Putamen (tissue), 1 donor: ENCODE measurements around the gene FBN3.

ENCODE experiments used
- DNase-seq: peaks from one replicate; pipeline ENCODE4 v3.0.0-alpha.2; 2016; ENCODE audit warnings: low spot score

Gene FBN3

DNA sequence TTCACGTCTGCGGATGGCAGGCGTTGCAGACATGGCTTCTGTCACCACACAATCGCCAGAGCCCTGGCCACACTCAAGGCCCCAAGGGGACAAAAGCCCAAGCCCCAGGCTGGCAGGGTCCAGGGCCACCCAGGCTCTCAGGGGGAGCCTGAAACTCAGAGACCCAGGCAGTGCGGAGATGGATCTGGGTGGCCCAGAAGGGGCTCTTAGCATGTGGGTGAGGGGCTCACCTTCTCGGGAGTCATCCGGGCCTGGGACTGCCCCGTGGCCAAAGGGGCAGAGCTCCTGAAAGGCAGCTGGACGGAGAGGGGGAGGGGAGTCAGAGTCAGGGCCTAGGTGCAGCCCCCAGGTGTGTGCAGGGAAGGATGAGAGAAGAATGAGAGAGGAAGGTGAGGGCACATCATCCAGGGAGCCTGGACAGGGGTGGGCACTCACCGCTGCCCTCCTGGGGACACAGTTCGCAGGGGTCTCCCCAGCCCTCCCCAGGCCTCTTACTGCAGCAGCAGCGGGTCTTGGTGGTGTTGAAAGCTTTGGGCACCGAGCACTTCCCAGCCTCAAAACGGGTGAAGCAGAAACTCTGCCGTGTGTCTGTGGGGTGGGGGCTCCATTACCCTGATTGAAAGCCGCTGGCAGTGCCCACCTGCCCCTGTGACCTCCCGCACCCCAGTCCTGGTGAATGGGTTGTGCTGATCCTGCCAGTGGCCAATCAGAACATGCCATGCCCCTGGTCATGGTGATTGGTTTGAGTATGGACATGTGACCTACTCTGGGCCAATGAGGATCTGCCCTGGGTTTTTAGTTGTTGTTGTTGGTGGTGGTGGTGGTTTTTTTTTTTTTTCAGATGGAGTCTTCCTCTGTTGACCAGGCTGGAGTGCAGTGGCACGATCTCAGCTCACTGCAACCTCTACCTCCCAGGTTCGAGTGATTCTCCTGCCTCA lies 59.5 kb downstream of the FBN3 start:
- DNase-seq, result no peak

DNA sequence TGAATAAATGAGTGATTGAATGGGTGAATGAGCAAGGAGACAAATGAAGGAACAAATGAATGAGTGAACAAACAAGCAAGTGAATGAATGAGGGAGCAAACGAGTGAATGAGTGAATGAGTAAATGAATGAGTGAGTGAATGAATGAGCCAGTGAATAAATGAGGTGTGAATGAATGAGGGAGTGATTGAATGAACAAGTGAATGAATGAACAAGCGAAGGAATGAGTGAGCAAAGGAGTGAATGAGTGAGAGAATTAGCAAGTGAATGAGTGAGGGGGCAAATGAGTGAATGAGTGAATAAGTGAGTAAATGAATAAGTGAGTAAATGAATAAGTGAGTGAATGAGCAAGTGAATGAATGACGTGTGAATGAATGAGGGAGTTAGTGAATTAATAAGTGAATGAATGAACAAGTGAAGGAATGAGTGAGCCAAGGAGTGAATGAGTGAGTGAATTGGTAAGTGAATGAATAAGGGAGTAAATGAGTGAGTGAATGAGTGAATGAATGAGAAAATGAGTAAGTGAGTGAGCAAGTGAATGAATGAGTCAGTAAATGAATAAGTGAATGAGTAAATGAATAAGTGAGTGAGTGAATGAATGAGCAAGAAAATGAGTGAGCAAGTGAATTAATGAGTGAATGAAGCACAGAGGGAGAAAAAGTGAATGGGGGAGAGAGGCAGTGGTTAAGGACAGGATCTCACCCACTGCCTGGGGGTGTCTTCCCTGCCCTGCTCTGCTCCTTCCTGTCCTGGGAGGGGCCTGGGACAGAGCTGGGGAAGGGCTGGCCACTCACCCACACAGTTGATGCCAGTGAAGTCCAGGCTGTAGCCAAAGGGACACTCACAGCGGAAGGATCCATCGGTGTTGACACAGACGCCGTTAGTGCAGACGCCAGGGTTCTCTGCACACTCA lies 60.4 kb downstream of the FBN3 start:
- DNase-seq, result no peak

DNA sequence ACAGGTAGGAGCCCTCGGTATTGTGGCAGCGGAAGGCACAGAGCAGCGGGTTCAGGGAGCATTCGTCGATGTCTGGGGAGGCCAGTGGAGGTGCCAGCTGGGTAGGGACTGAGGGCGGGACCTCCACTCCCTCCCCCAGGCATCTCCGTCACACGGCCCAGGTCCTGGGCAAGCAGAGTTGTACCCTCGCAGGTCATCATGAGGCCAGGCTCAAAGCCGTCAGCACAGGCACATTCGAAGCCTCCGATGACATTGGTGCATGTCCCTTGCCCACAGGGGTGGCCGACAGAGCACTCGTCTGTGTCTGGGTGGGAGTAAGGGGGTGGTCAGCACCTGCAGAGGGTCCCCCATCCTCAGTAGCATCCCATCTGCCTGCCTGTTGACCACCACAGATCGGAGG lies 61.5 kb downstream of the FBN3 start:
- no peak for DNase-seq

DNA sequence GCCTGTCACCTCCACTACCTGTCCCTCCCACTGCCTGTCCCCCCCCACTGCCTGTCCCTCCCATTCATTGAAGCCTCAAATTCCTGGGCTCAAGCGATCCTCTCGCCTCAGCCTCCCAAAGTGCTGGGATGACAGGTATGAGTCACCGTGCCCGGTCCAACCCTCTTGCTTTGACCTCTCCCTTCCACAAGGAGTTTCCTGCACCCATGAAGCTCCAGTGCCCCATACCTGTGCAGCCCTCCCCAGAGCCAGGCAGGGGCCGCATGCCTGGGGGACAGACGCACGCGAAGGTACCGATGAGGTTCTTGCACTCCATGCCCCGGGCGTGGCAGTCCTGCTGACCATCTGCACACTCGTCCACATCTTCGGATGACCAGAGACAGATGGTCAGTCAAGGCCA lies 62.5 kb downstream of the FBN3 start:
- no peak for DNase-seq

DNA sequence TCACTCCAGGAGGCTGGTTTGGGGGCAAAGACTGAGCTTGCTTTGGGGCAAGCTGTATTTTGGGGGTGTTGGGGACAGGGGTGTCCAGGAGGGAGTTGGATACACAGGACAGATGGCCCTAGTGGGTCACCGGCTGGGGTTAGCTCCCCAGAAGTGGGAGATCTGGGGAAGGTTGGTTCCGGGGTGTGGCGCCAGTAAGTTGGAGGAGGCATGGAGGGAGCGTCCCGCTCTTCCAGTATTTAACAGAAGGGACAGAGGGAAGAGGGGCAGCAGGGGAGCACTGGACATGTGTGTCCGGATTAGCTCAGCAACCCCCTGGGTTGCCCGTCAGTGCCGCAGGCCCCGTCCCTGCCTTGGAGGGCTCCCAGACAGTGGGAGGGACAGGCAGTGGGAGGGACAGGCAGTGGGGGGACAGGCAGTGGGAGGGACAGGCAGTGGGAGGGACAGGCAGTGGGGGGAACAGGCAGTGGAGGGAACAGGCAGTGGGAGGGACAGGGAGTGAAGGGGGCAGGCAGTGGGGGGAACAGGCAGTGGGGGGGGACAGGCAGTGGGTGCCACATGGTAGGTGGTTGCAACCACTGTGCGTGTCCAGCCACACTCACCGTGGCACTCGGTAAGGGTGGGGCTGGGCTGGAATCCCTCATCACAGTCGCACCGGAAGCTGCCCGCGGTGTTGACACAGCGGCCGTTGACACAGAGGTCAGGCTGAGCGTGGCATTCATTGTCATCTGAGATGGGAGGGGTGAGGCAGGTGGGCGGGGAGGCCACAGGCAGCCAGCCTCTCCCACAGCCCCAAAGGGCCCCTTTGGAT lies 63.6 kb downstream of the FBN3 start:
- DNase-seq, result no peak

DNA sequence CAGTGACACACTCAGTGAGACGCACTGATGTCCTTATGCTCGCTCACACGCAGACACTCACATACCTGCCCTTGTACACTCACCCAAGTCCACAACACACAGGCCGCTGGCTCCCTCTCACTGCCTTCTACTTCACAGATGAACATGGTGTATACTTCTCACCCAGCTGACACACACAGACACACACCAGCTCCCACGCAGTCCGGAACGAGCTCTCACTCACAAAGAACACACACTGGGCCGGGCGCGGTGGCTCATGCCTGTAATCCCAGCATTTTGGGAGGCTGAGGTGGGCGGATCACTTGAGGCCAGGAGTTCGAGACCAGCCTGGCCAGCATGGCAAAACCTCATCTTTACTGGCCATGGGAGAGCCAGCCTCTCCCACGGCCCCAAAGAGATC lies 65.2 kb downstream of the FBN3 start:
- DNase-seq, result no peak

DNA sequence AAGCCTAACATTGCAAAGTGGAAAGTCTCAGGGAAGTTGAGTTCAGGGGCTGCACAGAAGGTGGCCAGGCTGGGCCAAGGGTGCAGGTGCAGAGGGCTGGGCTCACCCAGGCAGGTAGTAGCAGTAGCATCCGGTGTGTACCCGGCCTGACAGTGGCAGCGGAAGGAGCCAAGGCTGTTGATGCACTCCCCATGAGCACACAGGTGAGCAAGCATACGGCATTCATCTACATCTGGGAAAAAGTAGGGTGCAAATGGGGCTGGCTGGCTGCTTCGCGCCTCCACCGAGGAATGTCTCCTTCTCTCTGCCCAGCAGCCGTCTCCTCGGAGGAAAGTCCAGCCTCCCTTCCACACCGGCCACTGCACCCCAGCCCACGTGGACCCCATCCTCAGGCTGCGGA lies 66.3 kb downstream of the FBN3 start:
- no peak for DNase-seq

DNA sequence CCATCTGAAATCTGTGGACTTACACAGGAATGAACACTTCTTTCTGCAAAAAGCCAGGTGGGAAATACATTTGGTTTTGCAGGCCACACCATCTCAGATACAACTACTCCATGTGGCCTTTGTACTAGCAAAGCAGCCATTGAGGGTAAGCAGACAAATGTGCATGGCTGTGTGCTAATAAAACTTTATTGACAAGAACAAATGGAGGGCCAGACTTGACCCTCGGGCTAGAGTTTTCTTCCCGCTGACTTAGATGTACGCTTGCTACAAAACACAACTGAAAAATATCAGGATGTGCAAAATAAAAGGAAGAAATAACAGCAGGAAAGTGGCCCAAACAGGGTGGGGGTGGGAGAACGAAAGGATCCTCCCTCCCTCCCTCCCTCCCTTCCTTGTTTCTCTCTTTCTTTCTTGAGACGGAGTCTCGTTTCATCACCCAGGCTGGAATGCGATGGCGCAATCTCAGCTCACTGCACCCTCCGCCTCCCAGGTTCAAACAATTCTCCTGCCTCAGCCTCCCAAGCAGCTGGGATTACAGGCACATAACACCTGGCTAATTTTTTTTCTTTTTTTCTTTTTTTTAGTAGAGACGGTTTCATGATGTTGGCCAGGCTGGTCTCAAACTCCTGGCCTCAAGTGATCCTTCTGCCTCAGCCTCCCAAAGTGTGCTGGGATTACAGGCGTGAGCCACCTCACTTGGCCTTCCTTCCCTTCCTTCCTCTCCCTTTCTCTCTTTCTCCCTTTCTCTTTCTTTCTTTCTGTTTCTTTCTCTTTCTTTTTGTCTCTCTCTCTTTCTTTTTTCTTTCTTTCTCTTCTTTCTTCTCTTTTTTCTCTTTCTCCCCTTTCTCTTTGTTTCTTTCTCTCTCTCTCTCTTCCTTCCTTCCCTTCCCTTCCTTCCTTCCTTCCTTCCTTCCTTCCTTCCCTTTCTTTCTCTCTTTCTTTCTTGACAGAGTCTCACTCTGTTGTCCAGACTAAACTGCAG lies 67.5 kb downstream of the FBN3 start:
- DNase-seq, result no peak

DNA sequence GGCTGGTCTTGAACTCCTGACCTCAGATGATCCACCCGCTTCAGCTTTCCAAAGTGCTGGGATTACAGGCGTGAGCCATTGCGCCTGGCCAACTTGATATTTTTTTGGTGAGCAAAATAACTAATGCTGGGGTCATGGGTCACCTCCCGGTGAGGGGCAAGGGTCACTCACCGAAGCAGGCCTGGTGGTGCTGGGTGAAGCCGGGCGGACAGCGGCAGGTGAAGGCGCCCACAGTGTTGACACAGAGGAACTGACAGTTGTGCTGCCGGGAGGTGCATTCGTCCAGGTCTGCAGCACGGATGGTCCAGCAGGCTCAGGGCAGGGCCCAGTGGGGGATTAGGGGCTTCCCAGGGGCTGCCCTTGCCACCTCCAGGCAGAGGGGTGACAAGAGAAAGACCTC lies 68.6 kb downstream of the FBN3 start:
- no peak for DNase-seq

DNA sequence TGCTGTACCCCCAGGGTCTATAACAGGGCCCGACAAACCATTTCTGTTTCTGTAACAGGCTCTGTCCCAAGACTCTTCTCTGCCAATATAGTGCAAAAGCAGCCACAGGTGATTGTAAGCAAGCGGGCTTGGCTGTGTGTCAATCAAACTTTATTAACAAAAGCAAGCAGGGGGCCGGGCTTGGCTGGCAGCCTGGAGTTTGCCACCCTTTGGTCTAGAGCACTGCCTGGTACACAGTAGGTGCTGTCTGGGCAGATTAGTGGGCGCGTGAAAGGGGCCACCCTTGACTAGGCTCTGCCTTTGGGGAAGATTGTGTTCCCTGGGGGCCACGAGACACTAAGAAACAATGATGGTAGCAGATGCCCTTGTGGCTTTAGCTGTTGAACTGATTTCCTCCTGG lies 69.4 kb downstream of the FBN3 start:
- no peak for DNase-seq

DNA sequence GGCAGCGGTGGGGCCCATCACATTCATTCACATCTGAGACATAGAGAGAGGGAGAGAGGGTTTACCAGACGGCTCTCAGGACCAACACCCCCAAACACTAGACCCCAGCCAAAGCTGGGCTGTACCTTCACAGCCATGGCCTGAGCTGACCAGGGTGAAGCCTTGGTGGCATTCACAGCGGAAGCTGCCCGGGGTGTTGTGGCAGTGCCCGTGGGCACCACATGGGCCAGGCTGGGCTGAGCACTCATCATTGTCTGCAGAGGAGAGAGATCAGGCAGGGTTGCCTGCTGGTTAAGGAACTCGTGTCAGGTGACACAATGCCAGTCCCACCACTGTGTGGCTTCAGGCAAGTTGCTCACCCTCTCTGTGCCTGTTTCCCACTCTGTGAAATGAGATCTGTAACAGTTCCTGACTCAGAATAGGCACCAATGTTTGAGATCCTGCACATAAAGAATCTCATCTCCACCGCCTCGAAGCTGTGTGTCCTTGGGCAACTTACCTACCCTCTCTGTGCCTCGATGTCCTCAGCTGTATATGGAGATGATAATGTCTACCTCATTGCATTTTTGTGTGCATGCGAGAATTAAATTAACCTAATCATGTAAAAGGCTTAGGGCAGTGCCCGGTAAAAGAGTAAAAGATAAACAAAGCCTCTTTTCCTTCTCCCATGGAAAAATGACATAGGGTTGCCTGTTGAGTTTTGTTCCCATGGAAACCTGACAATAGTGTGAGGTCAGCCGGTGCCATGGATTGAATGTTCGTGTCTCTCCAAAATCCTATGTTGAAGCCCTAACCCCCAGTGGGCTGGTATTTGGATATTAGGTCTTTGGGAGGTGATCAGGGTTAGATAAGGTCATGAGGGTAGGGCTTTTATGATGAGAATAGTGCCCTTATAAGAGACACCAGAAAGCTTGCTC lies 74.0 kb downstream of the FBN3 start:
- no peak for DNase-seq

DNA sequence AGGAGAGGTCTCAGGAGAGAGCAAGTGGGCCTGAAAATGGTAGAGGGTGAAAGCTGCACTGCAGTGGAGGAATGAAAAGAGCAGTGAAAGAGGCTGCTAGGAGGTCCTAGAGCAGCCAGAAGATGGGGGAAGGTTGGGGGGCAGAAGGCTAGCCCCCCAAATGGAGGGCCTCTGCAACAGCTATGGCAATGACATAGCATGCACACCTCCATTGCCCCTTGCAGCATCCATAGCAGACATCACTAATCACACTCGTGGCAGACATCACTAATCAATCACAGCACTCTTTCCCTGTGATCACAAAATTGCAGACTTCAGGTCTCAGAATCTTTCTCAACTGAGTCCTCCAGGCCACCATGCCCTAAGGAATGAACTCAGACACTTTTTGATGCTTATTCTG lies 74.9 kb downstream of the FBN3 start:
- DNase-seq, result no peak

DNA sequence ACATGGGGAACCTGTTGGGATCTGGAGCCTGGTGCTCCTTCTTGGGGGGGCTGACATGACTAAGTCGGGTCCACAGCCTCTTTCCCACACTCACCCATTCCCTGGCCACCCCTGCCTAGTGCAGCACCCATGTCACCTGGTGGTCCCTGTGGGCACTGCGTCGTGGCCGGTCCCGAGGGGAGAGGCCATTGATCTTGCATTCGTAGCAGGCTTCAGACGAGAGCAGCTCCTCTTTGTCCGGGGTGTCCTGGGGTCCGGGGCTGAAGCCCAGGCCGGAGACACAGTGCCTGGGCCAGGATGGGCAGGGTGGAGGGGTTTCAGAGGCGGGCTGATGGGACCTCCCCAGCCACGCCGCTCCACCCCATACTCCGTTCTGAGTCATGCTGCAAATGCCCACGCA lies 77.5 kb downstream of the FBN3 start:
- DNase-seq, result no peak

DNA sequence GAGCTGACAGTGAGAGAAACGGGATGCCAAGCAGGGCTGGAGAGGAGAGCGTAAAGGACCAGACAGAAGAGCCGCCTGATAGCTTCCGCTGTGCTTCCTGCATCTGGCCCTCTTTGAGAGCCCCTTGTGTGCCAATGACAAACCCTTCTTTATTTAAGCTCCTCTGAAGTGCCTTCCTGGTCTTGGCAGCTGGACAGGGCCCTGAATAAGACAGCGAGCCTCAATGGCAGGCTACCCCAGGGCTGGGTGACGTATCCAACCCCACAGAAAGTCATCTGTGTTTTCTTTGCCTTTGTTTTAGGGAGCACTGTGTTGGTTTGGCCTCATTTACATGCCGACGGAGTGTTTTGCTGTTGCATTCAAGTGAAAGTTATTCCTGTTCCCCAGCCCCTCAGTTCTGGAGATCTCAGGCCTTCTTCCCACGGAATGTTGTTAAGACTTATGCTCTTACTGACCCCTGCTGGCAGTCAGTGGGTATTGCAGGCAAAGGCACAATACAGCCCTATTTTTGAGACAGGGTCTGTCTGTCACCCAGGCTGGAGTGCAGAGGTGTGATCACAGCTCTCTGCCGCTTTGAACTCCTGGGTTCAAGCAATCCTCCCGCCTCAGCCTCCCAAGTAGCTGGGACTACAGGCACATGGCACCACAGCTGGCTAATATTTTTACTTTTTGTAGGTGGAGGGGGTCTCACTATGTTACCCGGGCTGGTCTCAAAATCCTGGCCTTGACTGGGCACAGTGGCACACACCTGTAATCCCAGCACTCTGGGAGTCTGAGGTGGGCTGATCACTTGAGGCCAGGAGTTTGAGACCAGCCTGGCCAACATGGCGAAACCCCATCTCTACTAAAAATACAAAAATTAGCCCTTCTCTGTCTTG lies 80.1 kb downstream of the FBN3 start:
- peak; percentile 22 for DNase-seq

DNA sequence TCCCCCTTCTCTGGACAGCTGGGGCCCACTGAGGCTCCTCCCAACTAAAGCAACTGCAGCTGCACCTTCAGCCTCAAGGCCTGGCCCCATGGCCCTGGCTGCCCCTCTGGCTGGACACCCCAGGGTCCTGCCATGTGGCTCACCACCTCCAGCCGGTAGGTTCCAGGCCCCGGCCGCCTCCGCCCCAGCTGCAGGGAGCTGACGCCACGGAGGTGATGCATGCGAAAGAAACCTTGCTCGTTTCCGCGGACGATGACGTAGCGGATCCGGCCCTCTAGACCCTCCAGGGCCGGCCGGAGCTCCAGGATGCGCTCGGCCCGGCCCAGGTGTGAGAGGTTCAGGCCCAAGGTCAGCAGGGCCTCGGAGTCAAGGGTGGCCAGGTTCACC lies 83.5 kb downstream of the FBN3 start:
- DNase-seq, result no peak

DNA sequence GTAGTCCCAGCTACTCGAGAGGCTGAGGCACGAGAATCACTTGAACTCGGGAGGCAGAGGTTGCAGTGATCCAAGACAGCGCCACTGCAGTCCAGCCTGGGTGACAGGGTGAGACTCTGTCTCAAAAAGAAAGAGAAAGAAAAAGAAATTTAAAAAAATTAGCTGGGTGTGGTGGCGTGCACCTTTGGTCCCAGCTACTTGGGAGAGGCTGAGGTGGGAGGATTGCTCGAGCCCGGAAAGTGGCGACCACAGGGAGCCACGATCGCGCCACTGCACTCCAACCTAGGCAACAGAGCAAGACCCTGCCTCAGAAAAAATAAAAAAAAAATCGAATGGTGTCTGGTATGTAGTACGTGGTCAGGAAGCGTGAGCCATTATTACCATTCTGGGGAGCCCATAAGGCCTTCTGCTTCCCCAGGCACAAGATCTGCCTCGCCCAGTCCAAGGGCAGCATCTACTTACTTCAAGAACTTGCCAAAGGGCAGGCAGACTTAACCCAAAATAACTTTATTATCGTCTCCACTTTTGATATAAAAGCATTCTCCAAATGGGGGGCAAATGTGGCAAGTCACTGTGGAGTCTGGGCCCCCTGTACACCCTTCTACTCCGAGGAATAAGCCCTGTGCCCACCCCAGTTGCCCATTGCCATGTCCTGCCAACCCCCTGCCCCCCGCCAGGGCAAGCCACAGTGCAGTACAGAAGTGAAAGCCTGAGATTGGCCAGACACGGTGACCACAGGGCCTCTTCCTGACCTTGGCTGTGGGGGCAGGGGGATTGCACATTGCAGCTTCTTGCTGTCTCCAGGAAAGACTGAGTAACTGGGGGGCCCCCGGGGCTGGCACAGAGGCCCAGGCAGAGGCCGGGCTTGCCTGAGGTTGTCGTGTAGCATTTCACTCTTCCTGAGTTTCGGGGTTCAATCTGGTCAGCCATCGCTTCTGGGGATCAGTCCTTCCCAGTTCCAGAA lies 84.2 kb downstream of the FBN3 start:
- DNase-seq, result no peak

DNA sequence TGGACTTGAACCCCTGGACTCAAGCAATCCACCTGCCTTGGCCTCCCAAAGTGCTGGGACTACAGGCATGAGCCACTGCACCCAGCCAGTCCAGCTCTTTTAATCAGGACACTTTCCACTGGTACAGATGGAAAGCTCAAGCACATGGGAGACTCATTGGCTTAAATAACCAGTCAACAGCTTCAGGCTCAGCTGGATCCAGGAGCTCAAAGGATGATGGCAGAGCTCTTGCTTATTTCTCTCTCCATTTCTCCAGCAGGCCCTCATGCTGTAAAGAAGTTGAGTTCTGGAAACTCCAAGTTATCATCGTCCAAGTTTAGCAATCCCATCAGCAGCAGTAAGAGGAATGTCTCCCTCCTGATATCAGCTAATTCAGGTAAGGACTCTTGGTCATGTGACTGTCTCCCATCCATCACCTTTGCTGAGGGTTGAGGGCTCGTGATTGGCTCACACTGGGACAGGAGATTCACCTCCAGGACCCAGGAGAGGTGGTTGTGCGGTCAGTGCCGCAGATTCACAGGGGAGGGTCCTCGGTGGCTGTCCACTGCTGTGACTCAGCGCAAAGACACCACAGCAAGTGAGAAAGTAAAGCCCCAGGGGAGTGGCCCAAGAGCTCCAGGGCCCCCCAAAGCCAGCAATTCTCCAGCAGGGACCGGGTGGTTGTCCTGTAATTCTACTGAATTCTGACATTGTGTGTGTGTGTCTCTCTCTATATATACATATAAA lies 91.7 kb downstream of the FBN3 start:
- DNase-seq, result no peak
